ENCODE data around the gene ACIN1. TPM values are rescaled to one million over a fixed set of nuclear protein-coding genes. Genes with fewer than 3 reads are reported as not detected.

The ACIN1 gene
- total RNA-seq, 1 experiment from 2014 or later, result 179 TPM

DNA sequence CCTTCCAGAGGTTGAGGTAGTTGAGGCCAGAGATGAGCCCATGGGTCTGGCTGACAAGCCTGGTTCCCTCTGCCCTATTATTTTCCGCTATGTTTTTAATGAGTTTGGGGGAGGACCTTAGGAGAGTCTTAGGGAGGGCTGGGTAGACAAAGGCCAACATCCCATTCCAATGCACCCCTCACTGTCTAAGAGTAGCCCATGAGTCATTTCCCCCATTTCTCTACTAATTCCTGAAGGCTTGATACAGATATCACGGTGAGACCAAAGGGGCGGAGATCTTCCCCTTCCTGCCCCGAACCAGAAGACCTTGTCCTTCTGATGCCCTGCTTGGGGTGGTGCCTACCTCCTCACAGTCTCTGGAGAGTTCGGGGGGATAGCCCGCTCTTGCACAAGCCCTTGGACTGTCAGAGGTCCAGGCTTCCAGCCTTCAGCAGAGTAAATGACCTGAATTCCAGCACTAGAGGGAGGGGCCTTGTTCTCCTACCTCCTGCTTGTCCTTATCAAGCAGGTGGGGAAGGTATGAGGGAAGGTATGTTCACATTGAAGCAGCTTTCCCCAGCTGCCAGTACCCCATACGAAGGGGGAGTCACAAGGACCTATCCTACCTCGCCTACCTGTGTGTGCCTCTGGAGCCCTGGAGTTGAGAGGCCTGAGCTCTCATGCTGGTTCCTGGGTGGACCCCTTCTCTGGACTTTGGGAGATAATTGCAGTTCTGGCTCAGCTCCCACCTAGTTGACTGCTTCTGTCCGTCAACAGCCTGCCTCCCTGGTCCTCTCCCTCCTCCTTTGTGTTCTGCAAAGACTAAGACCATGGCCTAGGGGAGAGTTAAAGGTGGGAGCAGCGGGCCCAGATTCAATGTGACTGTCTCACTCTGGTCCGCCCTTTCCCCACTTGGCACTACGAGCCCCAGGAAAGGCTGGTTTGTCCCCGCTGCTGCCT, 49.2 kb downstream of the ACIN1 start:
- Histone ChIP-seq H2AFZ (ENCODE audit: low read depth, low read length, poor library complexity, severe bottlenecking) (no peak overlapping the region), H4K20me1 (ENCODE audit: insufficient read depth) (no peaks in the 10 kb centered on the region), H3K79me2 (ENCODE audit: insufficient read depth, low read length) (no peaks in the 10 kb centered on the region), H3K4me1 (ENCODE audit: control insufficient read depth in 1 of 2, insufficient read depth in 2 of 2, low read length in 2 of 2) (peaks cover 0 to 5% of the 10 kb centered on the region in 2 experiments; a peak in 1 of 4 replicates), H3K9me3 (ENCODE audit: control insufficient read depth in 1 of 2, insufficient read depth in 1 of 2, low read depth in 1 of 2, low read length in 2 of 2) (no peaks in the 10 kb centered on the region), H3K27me3 (ENCODE audit: insufficient read depth, low read length) (no peaks in the 10 kb centered on the region), H3K4me3 (replicated peaks in 1 of 2; ENCODE audit: low read depth in 1 of 2, low read length in 2 of 2) (no peak overlapping the region), H3K4me2 (ENCODE audit: low read length) (no peak overlapping the region), H3K9ac (ENCODE audit: low read length) (no peak overlapping the region), H3K36me3 (ENCODE audit: control insufficient read depth in 1 of 2, insufficient read depth in 2 of 2, low read length in 2 of 2) (no peaks in the 10 kb centered on the region), H3K9me2 (ENCODE audit: insufficient read depth) (no peaks in the 10 kb centered on the region), H3K27ac (ENCODE audit: low read depth, low read length) (no peak overlapping the region)
- ATAC-seq (no peak), DNase-seq (ENCODE audit: low read depth, low spot score) (no peak)
- intact Hi-C loops (cut with micrococcal nuclease), result no loop called here
- RAD21 ChIA-PET (ENCODE audit: low non-redundant PET in 1 of 2, low total read pairs in 2 of 2, uncharacterized antibody in 2 of 2, unreplicated experiment in 2 of 2), result no interaction called here
- POLR2A ChIA-PET, result no interaction called here
- TF ChIP-seq ZNF274 (IDR thresholded peaks at IDR 0.05; ENCODE audit: low read depth, low read length), result no peak
- TF ChIP-seq YY1 (IDR thresholded peaks at IDR 0.05; ENCODE audit: extremely low read depth, insufficient replicate concordance, low read depth, low read length), result no peak
- no peak for TF ChIP-seq ZBTB33 (IDR thresholded peaks at IDR 0.05; ENCODE audit: extremely low read depth, insufficient replicate concordance, low read length)
- no peak for TF ChIP-seq EZH2phosphoT487 (IDR thresholded peaks at IDR 0.05; ENCODE audit: borderline replicate concordance)
- TF ChIP-seq SP1 (IDR thresholded peaks at IDR 0.05; ENCODE audit: low read depth), result no peak
- no peak for TF ChIP-seq EZH2 (IDR thresholded peaks at IDR 0.05)
- TF ChIP-seq CEBPB (IDR thresholded peaks at IDR 0.05; ENCODE audit: low read depth), result no peak
- TF ChIP-seq FOSL1 (IDR thresholded peaks at IDR 0.05; ENCODE audit: low read depth), result no peak
- TF ChIP-seq EGR1 (IDR thresholded peaks at IDR 0.05; ENCODE audit: low read depth), result no peak
- TF ChIP-seq MAX (IDR thresholded peaks at IDR 0.05), result no peak
- TF ChIP-seq TCF7L2 (IDR thresholded peaks at IDR 0.05; ENCODE audit: borderline replicate concordance, extremely low read depth, insufficient read depth, insufficient read length), result no peak
- no peak for TF ChIP-seq POLR2A (IDR thresholded peaks at IDR 0.05; ENCODE audit: borderline replicate concordance, extremely low read depth, insufficient read depth, insufficient read length)
- no peak for TF ChIP-seq ATF3 (IDR thresholded peaks at IDR 0.05)
- no peak for TF ChIP-seq ZFX (IDR thresholded peaks at IDR 0.05)
- no peak for TF ChIP-seq CBX3 (IDR thresholded peaks at IDR 0.05; ENCODE audit: low read depth)
- CTCF ChIA-PET, result no interaction called here
- BruUV-seq (replicated peaks), result no TSS peak

Measured in HCT116 (cell line).